CMK (cell line): ENCODE data around the gene RBM23.
"Not testable (repeated sequence)": the region's sequence is repeated elsewhere in the genome, so short reads cannot be mapped to it uniquely, and the experiment has no call there.

Experiments used
- DNase-seq: peaks from one replicate; pipeline ENCODE4 v3.0.0-alpha.2; 2010; ENCODE audit warnings: low read depth

The RBM23 gene

DNA sequence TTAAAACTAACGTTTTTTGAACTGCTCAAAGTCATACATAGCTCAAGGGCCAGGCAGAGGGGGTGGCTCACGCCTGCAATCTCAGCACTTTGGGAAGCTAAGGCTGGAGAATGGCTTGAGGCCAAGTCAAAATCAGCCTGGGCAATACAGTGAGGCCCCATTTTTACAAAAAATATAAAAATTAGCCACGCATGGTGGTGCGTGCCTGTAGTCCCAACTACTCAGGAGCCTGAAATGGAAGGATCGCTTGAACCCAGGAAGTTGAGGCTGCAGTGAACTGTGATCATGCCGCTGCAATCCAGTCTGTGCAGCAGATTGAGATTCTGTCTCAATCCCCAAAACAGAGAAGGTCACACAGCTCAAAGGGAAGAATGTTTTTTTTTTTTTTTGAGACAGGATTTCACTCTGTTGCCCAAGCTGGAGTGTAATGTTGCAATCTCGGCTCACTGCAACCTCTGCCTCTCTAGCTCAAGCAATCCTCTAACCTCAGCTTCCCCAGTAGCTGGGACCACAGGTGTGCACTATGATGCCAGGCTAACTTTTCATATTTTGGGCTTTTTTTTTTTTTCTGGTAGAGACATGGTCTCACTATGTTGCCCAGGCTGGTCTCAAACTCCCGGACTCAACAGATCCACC, 2.9 kb downstream of the RBM23 start:
- no peak for DNase-seq

DNA sequence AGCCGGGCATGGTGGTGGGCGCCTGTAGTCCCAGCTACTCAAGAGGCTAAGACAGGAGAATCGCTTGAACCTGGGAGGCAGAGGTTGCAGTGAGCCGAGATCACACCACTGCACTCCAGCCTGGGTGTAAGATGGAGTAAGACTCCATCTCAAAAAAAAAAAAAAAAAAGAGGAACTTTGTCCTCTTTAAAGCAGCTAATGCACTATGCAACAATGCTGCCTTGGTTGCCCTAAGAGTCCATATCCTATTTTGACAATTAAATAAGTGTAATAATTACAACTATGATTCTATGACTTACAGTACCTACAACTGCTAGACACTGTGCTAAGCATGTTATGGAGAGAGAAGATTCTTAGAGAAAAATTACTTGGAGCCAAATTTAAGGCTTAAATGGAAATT, 4.1 kb downstream of the RBM23 start:
- DNase-seq, result not testable (repeated sequence)

DNA sequence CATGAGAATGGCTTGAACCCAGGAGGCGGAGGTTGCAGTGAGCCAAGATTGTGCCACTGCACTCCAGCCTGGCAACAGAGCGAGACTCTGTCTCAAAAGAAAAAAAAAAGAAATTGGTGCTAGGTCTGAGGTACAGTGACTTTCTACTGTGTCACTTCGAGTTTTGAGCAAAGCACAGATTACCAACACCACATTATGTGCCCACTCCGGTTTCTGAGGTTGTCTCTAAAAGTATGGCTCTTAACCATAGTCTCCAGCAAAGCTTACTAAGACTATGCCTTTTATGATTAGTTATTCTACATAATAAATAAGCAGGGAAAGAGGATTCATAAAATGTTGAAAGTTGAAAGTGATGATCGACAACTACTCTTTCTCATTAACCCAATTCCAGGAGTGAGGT, 8.0 kb downstream of the RBM23 start:
- no peak for DNase-seq

DNA sequence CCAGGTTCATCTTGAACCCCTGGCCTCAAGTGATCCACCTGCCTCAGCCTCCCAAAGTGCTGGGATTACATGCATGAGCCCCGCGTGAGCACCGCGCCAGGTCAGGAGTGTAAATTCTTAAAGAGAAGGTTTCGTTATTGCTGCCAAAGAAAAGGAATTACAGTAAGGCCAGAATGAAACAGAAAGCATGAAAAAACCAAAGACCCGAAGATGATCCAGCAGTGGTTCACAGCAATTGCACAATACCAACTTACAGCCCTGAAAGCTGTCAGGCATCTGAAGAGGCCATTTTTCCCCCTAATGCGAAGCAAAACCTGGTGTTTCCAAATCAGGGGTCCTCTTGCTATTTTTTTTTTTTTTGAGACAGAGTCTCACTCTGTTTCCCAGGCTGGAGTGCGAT, 10.3 kb downstream of the RBM23 start:
- no peak for DNase-seq

DNA sequence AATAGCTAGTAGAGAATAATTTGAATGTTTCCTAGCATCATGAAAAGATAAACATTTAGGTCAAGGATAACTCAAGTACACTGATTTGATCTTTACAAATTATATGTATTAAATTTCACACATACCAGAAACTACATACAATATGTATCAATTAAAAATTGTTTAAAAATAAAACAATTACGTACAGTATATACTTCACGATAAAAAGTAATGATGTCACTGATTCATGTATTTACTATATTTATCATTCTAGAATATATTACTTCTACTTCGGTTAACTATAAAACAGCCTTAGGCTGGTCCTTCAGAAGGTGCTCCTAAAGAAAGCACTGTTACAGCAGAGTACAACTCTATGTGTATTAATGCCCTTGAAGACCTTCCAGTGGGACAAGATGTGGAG, 11.5 kb downstream of the RBM23 start:
- no peak for DNase-seq

DNA sequence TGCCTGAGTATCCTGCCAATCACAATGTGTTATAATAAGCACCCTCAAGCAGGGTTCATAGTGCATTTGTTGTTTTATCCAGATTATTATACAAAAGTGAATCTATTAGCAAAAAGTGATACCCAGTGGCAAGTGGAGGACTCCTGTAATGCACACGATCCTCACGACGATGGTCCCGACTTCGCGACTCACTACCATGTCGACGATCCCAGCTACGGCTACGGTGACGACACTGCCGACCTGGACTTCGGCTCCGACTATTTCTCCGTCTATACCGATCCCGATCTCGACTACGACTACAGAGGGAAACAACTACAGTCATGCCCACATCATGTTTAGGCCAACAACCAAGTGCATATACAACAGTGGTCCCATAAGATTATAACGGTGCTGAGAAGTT, 12.9 kb downstream of the RBM23 start:
- DNase-seq, result no peak

DNA sequence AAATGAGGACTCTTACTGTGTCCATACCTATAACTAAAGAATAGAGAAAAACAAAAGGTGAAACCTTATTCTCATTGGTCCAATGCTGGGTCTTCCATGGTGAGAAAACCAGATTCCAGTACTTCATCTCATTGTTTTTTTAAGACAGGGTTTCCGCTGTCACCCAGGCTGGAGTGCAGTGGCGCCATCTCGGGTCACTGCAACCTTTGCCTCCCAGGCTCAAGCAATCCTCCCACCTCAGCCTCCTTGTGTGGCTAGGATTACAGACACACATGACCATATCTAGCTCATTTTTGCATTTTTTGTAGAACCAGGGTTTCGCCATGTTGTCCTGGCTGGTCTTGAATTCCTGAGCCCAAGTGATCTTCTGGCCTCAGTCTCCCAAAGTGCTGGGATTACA, 13.3 kb downstream of the RBM23 start:
- no peak for DNase-seq

DNA sequence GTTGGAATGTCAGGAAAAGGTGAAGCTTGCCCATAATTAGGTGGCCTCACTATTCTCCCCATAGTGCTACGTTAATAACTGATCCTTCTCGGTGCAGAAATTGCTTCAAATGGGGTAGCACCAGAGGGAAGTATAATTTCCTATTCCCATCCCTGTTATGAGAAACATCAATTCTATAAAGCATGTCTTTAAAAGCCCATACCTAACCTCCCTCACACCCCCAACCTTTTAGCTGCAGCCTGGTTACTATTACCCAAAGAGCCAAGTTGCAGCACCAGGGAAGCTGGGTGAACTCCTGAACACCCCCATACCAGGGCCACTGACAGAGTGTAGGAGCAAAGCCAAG, 15.2 kb downstream of the RBM23 start:
- DNase-seq, result no peak

DNA sequence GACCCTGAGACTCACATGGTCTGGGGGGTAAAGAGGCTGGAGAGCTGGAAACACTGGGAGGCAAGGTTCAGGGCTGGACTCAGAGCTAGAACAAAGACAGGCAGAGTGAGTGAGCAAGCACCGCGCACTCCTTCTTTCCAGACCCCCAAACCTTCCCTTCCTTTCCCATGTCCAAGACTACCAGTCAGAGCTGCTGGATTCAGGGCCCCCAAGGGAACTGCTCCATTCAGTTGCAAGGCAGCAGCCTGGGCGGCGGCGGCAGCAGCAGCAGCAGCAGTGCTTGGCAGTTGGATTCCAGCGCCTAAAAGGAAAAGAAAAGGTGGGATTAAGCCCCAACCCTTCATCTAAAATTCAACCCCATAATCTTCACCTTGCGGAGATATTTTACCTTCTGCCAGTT, 17.1 kb downstream of the RBM23 start:
- DNase-seq, result no peak

DNA sequence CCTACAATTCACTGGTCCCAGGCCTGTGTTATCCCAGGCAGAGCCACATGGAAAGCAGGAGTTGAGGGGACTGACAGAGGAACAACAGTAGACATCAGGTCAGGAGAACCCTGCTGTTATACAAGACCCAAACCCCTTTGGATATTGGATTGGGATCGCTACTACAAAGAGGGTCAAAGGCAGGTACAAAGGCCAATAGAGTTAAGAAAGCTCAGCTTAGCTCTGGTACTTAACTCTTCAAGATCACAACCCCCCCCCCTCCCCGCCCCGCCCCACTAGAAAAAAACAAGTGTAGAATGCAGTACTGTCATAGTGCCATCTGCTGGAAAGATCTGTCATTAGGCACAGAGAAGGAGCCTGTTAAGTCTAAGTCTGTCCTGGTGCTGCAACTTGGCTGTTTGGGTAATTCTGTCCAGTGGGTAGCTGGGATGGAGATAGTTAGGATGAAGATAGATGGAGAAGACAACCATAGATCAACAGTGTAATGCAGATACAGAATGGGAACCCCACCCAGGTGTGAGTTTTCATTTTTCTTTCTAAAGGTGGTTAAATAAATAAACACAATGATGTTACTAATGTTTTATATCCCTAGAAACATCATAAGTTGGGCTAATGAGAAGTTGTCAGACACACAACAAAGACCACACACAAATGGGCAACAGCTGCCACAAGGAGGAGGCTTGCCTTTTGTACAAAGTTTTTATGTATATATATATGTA, 18.7 kb downstream of the RBM23 start:
- DNase-seq, result no peak

DNA sequence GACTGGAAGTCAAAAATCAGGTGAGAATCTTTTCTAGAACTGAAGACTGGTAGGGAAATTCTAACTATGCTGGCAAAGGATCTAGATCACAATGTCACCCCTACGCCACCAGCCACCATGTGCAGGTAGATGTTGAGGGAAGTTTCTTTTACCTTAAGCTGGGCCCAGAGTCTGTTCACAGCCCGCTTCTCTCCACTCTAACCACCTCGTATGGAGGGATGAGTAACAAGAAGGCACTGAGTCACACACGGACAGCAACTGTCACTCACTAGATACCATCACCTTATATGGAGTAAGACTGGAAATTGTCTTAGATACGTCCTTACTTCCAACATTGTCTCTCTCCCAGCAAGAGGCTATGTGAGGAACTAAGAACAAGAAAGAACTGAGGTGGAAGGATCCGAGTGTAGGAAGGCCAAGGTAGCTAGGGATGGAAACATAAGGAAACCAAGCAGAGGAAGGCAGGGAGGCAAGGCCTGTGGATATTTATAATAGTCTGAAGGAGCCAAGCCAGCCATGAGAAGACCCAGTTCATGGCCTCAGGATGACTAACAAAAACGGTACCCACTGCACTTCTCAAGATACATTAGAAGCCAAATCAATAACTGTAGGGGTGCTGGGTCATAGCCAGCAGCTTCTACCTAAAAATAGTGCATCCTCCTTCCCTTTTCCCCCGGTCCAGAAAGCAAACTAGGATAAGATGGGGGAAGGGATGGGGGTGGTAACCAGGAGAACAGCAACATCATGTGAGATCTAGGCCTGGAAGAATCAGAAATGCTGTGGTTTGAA, 20.5 kb downstream of the RBM23 start:
- no peak for DNase-seq

DNA sequence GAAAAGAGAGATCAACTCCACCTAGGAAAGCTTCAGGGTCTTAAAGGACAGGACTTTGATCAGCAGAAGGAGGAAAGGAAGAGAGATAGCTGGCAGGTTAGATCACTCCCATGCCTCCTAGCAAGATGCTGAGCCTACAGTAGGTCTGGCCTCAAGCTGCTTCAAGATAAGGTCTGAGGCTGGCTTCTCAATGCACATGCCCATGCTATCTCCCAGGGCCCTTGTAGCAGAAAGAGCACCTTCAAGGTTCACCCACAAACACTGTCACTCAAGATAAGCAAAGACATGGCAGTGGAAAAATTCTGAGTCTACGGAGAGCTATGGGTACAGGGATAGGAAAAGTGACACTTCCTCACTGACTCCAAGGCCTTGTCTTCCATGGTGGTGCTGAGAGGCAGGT, 21.6 kb downstream of the RBM23 start:
- DNase-seq, result no peak

DNA sequence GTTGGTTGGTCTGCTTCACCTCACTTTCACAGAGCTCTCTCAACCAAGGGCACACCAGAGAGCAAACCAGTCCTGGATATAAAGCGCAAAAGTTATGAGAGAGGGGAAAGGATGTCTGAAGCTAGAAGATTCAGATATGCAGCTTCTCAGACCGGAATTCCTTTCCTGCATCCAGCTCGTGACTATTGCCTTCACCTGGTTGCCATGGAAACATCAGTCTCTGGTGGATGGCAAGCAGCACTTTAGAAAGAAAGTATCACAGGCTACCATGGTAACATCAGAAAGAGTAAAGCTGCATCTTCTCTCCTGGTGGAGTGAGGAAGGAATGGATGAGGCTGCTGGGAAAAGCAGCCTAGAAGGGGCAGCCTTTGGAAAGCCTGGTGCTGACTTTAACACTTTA, 22.2 kb downstream of the RBM23 start:
- DNase-seq, result no peak

DNA sequence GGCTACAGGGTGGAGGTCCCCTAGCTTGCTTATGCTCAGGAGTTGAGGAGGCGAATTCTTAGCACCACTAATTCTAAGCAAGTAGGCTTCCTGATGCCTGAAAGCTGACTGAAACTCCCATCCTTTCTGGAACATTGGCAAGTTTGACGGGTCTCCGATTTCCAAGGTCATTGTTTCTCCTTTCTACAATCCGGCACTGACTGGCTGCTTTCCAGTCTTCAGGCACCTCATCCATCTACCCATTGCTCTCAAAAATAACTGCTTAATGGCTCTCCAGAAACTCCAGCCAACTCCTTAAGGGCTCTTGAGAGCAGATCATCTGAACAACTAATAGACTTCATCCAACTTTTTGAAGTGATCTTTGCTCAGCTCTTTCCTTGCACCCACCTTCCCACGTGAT, 22.6 kb downstream of the RBM23 start:
- no peak for DNase-seq

DNA sequence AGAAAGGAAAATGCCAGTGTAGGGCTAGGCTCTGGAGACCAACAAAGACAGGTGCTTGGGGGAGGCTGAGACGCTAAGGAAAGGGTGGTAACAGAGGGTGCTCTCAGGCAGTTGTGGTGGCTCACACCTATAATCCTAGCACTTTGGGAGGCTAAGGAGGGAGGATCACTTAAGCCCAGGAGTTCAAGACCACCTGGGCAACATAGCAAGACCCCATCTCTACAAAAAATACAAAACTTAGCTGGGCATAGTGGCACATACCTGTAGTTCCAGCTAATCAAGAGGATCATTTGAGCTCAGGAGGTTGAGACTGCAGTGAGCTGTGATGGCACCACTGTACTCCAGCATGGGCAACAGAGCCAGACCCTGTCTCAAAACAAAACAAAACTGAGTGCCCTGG, 23.5 kb downstream of the RBM23 start:
- no peak for DNase-seq

DNA sequence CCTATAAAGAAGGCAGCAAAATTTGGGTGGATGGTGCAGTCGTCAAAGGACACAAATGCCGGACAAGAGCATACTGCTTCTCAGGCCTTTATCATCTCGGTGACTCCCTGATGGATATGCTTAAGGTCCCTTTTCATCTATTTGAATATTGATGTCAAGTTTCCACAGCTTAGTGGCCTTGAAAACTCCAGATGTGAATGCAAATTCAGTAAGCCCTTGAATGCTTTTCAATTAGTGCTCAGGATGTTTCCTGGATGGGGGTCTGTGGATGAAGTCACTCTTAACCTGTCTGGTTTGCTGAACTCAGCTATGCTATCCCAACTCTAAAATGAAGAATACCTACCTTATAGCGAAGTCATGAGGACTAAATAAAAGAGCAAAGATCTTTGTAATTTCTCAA, 25.2 kb downstream of the RBM23 start:
- no peak for DNase-seq

DNA sequence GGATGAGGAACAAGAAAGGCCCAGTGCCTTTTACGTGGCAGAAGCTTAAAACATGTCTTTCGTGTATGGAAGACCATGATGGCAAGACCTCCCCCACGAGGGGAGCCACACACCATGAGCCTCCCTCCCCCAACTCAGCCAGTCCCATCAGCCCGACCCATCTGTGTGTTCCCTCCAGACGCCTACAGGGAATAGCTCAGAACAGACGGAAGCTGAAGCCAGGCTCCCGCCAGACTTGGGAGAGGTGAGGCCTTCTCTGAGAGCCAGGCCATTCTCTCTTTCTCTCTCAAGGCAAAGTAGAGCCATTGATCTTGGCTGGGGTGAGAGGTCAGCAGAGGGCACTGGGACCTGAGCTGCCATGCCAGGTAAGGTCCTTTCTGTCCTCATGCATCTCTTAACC, 26.5 kb downstream of the RBM23 start:
- DNase-seq, result no peak

DNA sequence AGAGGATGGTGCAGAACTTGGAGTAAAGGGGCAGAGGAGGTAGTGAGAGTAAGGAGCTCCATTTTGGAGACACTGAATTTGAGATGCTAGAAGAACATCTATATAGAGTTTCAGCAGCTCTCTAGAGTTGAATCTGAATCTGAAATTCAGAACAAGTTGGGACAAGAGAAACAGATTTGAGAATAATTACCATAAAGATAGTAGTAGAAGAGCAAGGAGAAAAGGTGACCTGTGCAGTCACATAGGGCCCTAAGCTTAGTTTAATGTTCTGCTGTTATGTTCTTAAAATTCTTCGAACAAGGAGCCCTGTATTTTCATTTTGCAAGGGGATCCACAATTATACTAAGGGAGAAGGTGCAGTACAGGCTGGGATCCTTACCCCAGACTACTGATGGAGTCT, 28.5 kb downstream of the RBM23 start:
- DNase-seq, result no peak

DNA sequence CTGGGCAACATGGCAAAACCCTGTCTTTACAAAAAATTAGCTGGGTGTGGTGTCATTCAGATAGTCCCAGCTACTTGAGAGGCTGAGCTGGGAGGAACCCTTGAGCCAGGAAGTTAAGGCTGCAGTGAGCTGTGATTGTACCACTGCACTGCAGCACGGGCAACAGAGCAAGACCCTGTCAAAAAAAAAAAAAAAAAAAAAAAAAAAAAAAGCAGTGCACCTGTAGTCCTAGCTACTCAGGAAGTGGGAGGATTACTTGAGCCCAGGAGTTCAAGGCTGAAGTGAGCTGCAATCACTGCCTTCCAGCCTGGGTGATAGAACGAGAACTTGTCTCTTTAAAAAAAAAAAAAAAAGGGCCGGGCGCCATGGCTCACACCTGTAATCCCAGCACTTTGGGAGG, 30.3 kb downstream of the RBM23 start:
- no peak for DNase-seq

DNA sequence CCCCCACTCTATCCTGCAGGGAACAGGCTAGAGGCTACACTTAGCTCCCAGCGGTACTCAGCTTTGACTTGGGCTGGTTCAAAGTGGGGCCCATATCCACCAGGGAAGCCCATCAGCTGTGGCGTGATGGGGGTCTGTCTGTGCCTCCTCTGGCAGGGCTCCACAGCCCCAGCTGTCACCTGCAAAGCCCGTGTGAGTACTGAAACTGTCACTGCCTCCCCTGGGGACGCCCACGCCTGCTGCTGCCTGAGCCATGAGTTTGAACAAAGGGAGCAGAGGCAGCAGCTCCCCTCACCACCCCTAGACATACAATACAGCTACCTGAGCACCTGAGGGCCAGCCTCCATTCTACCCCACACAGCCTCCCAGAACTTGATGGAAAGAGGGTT, 31.0 kb downstream of the RBM23 start:
- DNase-seq, result no peak

DNA sequence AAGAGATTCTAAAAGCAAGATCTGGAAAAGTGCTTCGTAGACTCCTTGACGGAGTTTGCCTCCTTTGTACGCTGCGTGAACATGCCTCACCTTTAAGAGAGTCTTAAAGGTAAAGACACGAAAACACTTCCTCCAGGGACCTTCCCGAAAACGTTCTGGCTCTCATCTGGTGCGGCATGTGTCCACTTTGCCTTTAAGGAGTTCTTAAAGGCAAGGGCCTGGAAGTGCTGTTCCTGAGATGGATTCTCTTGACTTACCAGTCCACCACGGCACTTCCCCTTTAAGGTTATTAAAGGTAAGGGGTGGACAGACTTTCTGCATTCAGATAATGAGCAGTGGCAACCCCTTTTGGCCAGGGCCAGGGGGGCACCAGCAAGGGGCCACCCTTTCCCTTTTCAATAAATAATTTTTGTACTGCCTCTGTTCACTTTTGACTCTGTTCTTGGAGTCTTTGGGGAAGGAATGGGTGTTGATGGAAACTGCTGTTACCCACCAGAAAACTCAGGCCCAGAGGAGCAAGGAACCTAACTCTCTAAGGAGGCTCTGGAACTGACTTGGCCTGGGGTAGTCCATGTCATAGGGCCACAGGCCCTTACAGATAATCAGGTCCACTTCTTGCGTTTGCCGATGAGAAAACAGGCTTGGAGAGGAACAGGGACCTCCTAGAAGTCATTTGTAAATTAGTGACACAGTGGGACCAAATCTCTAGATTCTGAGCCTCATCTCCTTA, 31.5 kb downstream of the RBM23 start:
- DNase-seq, result no peak

DNA sequence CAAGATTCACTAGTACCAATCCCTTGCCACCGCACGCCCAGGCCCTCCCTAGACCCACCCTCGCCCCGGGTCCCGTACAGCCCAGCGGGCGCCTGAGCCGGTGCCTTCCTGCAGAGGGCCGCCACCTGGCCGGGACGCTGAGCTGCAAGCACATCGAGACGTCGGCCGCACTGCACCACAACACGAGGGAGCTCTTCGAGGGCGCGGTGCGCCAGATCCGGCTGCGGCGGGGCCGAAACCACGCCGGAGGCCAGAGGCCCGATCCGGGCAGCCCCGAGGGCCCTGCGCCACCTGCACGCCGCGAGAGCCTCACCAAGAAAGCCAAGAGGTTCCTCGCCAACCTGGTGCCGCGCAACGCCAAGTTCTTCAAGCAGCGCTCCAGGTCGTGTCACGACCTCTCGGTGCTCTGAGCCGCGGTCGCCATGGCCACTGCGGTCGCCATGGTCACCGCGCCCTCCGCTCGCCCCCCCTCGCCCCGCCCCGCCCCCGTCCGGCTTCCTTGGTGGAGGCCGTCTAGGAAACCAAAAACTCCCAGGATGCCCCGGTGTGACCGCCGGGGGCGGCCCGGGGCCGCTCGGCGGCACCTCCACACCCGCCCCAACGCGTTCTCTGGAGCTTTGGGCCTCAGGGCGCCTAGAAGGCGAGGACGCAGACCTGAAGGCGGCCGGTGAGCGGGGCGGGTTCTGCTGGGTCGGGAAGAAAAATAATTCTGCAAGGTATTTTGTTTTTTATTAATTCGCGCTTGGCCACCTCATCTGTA, 32.3 kb downstream of the RBM23 start:
- no peak for DNase-seq
